GM03348 (cell line): ENCODE results near the gene BCKDK.
"Not testable (repeated sequence)": the region's sequence is repeated elsewhere in the genome, so short reads cannot be mapped to it uniquely, and the experiment has no call there.

Experiments used
- DNase-seq: peaks from one replicate; pipeline ENCODE4 v3.0.0; 2012; ENCODE audit warnings: low spot score

The BCKDK gene

GRCh38 chr16:31141489-31142108, 33.4 kb downstream of the BCKDK start:
- DNase-seq, result peak; percentile 46

DNA sequence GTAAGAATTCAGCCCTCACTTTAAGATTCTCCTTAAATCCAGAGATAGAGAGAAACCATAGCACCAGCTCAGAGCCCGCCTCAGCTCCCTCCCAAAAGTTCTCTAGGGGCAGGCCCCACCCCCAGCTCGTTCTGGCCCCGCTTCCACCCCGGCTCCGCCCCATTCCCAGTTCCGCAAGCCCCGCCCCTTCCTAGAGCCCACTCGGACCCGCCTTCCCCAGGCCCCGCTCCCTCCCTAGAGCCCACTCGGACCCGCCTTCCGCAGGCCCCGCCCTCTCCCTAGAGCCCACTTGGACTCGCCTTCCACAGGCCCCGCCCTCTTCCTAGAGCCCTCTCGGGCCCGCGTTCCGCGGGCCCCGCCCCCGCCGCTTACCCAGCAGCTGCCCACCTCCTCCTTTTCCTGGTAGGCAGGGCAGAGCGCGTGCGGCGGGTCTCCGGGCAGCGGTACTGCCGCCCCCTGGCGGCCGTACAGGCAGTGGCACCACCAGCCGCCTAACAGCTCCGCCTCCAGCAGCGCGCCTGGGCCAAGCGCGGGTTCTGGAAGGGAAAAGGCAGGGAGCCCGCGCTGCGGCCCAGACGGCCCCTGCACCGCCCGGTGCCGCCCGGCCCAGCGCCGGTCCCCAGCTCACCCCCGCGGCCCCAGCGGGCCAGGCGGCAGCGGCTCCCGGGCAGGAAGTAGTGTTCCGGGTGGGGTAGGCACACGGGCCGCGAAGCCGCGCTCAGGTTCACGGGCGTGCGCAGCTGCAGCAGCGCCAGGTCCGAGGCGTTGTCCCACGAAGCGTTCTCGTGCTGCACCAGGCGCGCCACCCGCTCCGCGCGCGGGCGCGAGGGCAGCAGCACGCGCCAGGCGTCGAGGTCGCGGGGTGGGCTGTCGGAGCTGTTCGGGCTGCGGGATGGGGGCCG, 34.2 kb downstream of the BCKDK start:
- peak; percentile 100 for DNase-seq

DNA sequence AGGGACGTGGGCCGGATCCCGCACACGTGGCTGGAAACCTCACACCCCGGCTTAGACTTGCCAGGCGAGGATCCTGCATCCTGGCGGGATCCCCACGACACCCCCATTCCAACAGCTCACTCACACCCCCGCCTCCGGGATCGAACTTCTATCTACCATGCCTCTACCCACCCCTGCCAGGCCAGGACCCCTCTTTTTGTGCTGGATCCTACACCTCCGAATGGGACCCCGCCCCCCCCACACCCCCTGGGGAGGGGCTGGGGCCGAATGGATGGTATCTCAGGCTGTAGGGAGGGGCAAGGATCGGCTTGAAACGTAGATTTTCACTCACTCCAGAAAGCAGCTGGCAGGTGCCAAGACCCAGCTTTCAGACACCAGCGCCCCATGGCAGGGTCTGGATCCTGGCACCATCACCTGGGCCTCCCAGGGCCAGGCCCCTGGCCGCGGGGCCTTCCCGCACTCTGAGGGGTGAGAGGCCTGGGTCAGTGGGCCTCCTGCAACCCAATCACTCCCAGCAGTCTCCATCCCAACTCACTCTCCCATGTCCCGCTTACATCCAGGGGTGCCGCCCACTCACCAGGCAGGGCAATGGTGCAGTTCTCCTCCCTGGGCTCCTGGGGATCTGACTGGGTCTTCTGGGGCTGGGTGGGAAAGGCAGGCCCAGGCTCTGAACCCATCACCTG, 35.0 kb downstream of the BCKDK start:
- no peak for DNase-seq

- DNase-seq, result no peak
Measured at GRCh38 chr16:31143694-31144148, 35.5 kb downstream of the BCKDK start.

DNA sequence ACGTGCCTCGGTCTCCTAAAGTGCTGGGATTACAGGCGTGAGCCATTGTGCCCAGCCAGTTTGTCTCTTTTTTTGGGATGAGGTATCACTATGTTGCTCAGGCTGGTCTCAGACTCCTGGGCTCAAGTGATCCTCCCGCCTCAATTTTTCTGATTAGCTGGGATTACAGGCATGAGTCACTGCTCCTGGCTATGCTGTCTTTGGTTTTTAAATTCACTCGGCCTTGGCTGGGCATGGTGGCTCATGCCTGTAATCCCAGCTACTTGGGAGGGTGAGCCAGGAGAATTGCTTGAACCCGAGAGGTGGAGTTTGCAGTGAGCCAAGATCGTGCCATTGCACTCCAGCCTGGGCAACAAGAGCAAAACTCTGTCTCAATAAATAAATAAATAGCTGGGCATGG, 36.2 kb downstream of the BCKDK start:
- not testable (repeated sequence) for DNase-seq

GRCh38 chr16:31145398-31145990, 37.3 kb downstream of the BCKDK start:
- DNase-seq, result no peak

DNA sequence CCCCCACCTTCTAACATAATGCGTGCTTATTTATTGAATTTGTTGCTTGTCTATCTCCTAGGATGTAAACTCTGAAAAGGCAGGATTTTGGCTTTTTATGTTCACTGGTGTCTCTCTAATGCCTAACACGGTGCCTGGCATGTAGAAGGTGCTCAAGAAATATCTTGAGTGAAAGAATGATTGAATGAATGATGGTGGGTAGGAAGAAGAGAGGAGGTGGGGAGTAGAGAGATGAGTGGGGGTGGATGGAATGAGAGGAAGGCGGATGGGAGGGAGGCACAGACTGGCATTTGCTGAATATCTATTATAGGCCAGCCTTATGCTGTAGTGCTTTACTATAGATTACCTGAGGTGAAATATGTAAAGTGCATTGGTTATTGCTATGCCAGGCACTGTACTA, 39.4 kb downstream of the BCKDK start:
- DNase-seq, result no peak

GRCh38 chr16:31148281-31148728, 40.1 kb downstream of the BCKDK start:
- DNase-seq, result no peak

- no peak for DNase-seq
Measured at GRCh38 chr16:31148896-31149295, 40.7 kb downstream of the BCKDK start.

- DNase-seq, result no peak
Measured at GRCh38 chr16:31149332-31149731, 41.1 kb downstream of the BCKDK start.

DNA sequence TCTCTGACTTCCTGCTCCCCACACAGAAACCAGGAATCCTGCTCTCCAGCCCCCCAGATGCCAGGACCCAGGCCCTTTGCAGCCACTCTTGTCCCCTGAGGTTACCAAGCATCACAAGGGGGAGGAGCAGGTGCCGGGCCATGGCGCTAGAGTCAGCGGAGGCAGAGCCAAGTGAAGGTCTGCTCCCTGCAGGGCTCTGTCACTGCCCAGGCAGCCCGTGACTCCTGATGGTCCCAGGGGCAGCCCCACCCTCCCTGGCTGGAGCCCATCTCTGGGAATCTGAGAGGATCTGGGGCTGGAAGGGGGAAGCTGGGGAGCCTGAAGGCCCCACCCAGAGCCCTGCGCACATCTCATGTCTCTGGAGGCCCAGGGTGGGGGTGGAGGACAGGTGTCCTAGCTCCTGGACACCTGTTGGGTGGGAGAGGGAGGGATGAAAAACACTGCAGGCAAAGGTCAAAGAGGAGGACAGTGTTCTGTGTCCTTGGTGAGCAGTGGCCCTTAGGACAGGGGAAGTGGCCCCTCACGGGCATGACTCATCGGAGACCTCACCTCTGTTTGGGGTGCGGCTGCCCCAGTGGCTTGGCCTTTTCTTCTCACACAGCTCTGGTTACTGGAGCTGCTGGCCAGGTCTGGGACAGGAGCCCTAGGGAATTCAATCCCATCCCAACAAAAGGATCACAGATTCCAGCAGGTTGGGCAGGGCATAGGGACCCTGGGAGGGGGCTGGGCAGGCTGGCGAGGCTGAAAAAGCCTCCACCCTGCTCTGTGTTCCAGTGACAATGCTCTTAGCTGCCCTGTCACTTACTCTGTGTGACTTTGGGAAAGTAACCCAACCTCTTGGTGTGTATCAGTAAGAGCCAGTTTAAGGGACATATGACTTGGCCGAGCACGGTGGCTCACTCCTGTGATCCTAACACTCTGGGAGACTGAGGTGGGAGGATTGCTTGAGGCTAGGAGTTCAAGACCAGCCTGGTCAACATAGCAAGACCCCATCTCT, 42.0 kb downstream of the BCKDK start, which contains the start of gene PRSS36:
Gene PRSS36 (minus strand): TSS at position 173 of the 997 bp plus-strand sequence. CDS start 31 bp downstream, at position 142.
- DNase-seq, result no peak

DNA sequence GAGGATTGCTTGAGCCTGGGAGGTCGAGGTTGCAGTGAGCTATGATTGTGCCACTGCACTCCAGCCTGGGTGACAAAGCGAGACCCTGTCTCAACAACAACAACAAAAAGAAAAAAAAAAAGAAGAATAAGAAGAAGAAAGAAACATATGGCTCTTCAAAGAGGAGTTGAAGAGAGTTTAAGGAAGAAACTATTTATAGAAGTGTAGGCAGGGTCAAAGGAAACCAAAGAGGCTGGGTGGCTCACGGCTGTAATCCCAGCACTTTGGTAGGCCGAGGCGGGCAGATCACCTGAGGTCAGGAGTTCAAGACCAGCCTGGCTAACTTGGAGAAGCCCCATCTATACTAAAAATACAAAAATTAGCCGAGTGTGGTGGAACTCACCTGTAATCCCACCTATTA, 42.8 kb downstream of the BCKDK start:
- DNase-seq, result not testable (repeated sequence)

GRCh38 chr16:31157136-31157535, 49.0 kb downstream of the BCKDK start:
- no peak for DNase-seq
